Measurements from ENCODE around the gene MSMO1.
"Not testable (repeated sequence)": the region's sequence is repeated elsewhere in the genome, so short reads cannot be mapped to it uniquely, and the experiment has no call there.

The MSMO1 gene

DNA sequence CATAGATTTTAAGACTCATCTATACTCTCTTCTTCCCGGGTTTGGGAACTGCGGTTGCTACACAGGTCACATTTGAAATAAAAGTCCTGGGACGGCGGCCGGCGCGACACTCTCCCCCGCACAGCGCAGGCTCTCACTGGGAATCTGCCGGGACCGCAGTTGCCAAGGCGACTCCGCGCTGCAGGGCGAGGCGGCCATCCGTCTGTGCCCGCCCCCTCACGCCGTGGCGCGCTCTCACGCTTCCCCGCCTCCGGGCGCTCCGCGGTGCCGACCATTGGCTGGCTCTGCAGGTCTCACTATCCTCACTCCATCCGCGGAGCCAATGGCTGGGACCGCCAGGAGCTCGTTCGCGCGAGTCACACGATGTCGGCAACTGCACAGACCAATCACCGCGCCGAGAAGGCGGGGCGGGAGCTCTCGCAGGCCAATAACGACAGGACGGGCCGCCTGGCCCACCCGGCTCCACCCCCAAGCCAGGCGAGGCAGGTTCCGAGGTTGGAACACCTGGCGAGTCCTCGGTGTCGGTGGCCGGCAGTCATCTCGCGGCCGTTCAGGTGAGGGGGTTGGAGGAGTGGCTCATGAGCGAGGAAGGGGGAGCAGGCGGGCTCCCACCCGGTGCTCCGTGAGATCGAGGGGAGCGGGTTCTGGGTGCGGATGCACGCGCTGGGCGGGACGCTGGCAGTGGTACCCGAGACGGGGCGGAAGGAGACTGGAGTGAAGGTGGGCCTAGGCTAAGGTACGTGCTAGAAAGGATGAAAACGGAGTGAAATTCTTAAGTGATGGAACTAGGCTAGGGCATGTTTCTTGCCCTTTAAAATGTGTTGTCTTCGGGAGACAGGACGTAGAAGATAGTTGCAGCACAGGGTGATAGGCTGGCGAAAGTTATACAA, at the start of gene MSMO1:
TSS of gene MSMO1 (plus strand) at position 459 of the 890 bp plus-strand sequence. CDS start 5,702 bp downstream, outside the sequence.
- DNase-seq: peak; percentile 92

DNA sequence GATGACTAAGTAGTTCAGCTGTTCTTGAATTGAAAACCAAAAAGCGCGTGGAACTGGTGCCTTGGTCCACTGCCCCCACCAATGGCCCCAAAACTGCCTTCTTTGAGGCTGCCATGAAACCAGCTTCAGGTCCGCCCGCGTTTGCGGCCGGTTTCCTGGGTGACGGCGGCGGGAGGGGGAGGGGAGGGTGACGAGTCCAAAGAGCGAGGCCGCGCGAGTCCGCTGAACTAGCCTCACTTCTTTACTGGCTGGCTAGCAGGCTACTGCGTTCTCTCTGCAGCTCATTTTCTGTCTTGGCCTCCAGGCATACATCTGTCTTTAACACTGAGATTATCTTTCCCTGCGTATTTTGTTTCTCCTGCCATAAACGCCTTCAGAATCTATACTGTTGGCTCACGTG, 47.9 kb upstream of the MSMO1 start:
- DNase-seq: not testable (repeated sequence)

DNA sequence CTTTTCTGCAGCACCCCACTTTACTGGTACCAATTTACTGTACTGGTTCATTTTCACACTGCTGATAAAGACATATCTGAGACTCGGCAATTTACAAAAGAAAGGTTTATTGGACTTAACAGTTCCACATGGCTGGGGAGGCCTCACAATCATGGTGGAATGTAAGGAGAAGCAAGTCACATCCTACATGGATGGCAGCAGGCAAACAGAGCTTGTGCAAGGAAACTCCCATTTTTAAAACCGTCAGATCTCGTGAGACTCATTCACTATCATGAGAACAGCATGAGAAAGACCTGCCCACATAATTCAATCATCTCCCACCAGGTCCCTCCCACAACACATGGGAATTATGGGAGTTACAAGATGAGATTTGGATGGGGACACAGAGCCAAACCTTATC, 42.8 kb upstream of the MSMO1 start:
- not testable (repeated sequence) for DNase-seq

DNA sequence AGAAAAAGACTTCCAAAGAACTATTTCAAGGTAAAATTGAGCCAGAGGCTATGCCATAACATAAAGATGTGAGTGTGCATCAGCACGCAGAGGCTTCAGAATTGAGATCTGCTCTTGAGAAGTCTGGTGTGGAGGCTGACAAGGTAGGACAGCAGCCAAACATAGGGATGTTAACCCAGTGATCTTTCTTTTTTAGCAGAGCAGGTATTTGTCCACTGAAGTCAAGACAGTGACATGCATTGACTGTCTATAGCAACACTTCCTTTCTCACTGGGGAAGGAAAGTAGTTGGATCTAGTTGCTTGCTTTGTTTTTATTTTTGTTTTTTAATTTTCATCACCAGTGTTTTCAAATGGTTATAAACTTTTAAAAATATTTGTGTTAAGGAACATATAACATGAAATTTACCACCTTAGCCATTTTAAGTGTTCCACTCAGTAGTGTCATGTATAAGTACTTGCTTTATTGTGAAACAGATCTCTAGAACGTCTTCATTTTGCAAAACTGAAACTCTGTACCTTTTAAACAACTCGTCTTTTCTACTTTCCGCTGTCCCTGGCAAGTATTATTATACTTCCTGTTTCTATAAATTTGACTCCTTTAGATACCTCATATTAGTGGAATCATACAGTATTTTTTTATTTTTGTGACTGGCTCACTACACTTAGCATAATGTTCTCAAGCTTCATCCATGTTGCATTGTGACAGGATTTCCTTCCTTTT, 40.7 kb upstream of the MSMO1 start:
- not testable (repeated sequence) for DNase-seq

DNA sequence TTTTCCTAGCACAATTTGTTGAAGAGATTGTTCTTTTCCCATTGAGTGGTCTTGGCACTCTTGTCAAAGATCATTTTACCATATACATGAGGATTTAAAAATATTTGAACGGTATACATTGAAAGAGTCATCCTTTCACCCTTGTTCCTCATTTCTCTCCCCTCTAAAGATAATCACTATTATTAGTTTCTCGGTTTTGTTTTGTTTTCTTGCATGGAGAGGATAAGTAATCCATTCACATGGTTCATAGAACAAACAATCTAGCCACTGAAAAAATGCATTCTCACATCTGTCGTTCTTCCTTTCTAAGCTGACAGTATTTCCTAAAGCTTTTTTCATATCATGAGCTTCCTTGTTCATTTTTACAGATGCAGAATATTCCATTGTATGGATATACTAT, 39.2 kb upstream of the MSMO1 start:
- DNase-seq: no peak

DNA sequence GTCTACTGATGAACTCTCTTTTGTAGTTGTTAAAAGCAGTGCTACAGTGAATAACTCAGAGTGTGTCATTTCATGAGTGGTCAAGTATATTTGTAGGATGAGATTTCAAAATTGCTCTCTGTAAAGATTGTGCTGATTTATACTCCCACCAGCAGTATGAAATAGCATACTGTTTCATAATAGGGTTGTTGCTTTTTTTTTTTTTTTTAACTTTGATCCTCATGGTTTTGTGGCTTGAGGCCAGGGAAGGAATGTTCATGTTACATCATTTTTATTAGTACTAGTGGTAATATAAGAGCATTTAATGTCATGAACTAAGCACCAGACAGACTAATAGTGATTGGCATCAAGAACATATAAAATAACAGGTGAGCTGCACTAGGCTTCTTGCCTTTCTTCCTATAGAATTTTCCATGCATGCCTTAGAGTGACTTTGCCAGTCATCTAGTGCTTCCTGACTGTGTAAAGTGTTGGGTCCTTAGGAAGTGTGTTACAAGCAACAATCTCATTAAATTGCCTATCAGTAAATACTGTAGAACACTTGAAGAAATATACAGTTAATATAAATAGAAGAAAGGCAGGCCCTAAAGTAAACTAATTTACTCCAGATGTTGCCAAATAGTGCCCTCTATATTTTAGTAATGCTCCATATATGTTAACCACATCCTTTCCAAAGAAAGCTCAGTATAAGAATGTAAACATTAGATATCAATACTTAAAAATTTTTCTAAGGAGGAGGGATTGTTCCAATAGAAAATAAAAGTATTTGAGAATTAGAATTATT, 38.6 kb upstream of the MSMO1 start:
- no peak for DNase-seq

DNA sequence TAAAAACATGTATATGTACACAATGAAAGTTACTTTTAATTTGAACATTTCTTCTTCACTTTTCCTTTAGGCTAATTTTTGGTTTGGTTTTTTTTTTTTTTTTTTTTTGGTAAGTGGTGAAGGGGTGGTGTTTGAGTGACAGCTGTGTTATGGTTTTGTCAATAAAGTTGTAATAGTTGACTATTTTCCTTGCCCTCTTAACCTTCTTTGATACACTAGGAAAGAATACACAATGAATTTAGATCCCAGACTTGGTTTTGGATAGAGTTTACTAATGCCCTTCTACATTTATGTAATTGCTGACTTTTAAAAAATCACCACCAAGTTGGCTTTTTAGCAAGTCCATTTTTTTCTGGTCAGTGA, 38.1 kb upstream of the MSMO1 start:
- DNase-seq: no peak

DNA sequence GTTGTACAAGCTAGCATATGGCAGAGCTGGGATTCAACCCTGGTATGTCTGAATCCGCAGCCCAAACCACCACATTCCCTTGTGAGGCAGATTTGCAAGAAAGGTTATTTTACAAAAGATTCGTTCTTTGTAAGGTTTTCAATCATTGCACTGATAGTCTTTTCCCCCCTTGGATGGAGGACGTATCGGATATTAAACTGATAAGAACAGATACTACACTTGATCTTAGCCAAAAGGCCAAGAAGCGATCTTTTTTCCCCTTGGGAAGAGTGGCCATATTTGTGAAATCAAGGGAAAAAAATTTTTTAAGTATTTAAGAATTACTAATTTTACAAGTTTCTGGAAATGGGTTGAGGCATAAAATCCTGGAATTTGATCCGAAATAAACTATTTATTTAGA, 34.4 kb upstream of the MSMO1 start:
- DNase-seq: no peak

DNA sequence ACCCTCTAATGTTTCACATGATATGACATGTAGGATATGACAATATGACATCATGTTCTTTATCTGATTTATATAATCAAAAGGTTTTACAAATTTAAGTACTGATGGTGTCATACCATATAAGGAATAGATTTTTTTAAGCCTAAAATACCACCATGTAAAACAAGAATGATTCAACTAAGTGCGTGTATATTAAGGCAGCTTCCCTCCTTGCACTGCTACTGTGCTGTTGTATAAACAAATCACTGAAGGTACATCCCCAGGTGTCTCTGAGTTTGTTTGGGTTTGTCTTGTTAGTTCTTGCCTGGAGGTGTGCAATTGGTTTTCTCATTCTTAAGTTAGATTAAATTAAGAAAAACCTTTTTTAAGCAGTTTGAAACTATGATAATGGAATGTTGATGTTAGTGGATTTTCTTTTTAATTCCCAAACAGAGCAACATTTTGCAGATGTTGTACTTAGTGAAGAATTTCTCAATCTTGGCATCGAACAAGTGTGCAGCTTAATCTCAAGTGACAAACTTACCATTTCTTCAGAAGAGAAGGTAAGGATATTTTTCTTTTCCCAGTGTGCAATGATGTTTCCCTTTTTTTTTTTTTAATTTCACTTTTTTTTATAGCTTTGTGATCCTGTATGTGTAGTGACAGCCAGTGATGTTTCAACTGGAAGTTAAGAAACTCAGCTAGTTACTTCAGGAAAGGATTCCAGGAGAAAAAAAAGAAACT, 33.4 kb upstream of the MSMO1 start:
- DNase-seq: no peak

DNA sequence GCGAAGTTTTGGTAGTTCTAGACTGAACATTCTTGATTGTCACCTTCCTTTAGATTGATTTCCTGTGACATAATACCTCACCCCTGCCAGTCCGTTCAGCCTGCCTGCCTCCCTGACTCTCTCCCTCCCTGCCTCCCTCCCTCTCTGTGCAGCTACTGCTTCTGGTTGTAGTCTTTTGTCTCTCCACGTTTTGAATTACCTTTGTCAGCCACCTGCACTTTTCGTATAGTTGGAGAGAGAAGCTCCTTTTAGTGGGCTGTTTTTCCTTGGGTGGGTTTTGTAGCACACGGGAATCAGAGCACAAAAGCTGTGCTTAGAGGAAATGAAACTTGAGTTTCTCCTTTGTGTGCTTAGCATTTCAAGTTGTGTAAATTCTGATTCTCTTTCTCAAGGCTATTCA, 32.6 kb upstream of the MSMO1 start:
- DNase-seq: no peak

DNA sequence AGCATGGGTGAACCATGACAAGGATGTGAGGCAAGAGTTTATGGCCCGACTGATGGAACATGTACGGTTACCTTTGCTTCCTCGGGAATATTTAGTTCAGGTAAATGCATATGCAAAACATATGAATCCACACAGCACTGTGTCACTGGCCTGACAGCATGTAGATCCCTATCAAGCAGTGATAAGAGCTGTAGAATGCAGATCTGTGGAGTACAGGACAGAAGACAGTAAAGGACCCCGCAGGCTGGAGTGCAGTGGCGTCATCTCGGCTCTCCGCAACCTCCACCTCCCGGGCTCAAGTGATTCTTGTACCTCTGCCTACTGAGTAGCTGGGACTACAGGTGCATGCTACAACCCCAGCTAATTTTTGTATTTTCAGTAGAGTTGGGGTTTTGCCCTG, 29.8 kb upstream of the MSMO1 start:
- no peak for DNase-seq

DNA sequence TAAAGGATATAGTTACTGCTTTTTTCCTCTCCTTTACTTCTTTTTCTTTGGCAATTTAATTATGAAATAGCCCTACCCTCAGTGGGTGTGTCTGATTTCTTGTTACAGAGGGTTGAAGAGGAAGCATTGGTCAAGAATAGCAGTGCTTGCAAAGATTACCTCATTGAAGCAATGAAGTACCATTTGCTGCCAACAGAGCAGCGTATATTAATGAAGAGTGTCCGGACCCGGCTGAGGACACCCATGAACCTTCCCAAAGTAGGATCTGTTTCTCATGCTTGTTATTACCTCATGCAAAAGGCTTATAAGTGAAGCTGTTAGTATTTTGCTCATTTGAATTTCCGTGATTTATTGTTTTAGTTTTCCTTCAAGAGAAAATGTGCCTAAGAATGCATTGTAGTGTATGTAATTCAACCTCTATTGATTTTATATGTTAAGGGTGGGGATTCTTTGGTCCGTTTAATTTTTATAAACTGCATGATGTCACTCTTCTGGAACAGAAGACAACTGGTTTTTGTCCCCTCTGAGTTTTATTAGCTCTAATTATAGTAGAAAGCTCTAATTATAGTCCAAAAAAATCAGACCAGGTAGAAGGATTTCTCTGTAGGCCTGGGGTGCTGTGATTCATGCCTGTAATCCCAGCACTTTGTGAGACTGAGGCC, 27.9 kb upstream of the MSMO1 start:
- DNase-seq: no peak

DNA sequence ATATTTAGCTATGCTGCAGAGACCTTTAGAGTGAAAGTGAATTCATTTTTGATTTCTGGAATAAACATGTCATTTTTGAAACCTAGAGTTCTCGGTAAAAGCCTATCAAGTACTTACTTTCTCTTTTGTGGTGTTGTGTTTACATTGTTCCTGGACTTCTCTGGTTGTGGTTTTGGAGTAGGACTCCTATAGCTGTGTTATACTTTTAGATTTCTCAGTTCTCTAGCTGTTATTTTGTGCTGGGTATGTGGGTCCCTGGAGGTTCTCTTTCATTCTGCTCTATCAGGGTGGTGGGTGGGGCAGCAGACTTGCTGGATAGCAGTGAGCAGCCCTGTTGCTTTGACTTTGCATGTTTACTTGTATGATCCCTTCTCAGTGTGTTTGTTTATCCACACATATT, 25.6 kb upstream of the MSMO1 start:
- no peak for DNase-seq

DNA sequence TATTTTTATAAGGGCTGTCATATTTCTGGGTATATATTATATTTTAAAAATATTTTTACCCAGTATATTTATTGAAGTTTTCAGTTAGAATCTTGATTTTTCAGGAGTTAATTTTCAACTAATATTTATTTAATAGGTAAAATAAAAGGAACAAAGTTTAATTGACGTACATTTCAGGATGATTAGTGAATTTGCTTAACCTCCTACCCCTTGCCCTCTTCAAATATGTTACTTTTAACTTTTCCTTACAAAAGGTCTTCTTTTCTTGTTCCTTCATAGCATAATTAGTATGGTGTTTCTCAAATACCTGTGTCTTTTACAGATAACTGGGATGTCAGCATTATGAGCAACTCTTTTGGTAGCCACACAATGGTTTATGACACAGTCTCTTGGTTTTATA, 24.8 kb upstream of the MSMO1 start:
- DNase-seq: no peak

DNA sequence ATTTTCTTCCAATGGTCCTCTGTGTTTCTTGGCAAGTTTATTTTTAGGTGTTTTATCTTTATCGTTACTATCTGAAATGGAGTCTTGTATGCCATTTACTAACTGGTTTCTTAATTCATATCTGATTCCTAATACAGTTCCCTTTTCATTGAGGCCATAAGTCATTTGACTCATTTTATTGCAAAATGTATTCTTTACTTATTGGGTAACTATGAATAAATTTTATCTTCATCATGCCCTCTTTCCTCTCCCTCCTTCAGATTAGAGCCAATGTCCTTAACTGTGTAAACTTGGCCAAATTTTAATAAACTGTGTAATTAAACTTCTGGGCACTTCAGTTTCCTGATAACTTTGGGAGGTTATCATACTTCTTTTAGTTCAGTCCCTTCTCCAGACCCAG, 19.3 kb upstream of the MSMO1 start:
- no peak for DNase-seq

DNA sequence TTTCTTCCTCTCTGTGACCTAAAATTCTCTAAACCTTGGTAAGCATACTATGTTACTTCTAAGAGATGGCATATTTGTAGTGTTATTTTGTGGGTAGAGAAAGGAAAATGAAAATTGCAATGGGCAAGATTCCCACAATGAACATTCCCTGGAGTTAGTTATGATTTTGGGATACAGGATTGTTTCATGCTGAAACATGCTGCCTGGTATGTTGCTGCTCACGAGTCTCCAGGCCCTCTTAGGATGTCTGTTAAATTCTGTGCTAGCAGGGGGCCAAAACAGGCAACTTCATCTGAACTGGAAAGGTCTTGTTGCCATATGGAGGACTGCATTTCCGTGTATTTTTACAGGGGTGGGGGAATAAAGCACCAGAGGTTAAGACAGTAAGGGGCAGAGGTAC, 18.9 kb upstream of the MSMO1 start:
- DNase-seq: no peak

DNA sequence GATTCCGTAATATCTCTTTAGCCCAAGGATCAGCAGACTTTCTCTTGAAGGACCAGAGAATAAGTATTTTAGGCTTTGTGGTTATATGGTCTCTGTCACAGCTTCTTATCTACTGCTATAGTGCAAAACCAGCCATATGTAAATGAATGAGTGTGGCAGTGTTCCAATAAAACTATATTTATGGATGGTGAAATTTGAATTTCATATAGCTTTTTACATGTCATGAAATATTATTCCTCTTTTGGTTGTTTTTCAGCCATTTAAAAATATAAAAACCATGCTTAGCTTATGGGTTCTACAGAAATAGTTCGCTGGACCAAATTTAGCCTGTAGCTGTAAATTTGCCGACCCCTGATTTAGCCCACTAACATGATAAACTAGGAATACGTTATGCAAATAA, 18.0 kb upstream of the MSMO1 start:
- no peak for DNase-seq

DNA sequence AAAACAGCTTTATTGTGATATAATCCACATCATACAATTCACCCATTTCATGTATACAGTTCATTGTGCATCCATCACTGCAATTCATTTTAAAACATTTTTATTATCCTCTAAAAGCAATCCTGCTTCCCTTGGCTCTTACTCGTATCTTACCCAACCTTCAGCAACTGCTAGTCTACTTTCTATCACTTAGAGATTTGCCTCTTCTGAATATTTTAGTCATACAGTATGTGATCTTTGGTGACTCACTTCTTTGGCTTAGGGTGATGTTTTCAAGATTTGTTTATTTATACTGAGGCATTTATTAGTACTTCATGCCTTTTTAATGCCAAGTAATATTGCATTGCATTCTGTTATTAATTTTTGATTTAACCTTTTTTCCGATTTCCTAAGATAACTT, 15.0 kb upstream of the MSMO1 start:
- DNase-seq: no peak

DNA sequence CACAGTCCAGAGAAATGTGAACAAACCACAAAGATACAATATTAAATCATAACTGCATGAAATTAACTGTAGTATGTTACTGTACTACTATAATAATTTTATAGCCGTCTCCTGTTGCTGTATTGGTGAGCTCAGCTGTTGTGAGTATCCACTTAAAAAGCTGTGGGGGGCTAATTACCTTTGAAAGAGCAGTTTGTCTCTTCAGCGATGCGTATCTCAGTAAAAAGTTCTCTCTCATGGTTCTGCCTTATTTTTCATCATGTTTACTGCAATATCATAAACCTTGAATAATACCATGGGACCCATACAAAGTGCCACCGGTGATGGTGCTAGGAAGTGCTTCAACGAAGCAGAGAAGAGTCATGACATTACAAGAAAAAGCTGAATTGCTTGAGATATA, 8.4 kb upstream of the MSMO1 start:
- DNase-seq: no peak

DNA sequence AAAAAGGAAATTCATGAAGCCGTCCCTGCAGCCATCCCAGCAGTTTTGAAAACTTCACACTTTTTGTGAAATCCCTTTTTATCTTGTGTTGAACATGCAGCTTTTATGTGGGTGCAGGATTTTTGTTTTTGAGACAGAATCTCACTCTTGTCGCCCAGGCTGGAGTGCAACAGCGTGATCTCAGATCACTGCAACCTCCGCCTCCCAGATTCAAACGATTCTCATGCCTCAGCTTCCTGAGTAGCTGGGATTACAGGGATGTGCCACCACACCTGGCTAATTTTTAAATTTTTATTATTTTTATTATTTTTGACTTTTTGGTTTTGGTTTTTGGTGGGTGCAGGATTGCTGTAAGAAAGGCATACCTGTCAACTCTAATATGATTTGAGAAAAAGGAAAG, 8.0 kb upstream of the MSMO1 start:
- DNase-seq: no peak

DNA sequence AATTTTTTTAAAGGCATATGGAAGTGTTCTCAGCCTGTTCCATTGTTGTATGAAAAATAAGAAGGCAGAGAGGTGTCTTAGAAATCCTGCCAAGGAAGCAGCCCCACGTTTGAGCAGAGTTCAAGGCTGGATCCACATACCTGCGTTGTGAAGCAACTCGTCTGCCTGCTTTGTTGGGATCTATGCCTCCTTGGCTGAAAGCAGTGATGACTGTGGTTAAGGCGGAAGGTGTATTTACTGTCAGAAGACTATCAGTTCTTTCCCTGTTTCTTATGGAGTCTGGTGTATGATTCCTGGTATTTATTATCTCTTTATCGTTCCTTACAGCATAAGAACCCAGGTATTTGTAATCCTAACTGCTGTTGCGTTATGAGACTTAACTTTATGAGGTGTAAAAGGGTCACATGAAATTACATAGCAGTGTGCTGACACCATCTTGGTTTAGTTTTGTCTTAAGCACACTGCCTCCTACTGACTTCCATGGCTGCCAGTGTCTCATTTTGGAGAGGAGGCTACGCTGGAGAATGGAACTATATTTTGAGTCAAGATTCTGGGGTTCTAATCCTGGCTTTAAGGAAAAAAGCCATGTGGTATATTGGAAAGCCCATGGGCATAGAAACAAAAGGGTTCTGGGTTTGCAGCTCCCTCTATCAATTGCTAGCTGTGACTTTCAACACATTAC, 3.1 kb upstream of the MSMO1 start:
- DNase-seq: no peak

DNA sequence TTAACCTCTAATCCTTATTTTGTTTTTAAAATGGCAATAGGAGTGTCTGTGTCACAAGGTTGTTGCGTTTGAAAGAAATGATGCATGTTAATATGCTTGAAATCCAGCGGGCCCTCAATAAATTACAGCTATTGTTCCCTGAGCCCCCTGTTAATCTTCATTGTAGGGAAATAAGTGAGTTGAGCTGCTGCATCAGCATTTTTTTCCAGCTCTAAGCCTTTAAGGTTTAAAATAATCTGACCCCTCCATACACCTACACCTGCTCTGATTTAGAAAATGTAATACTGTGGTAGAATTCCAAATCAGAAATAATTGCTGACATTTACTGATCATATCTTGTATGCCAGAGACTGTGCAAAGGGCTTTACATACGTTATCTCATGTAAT, 2.6 kb upstream of the MSMO1 start:
- DNase-seq: no peak

Measured in T1000 (cell line).